HepG2 (cell line): ENCODE measurements around the gene YIPF3. TPM values are rescaled to one million over a fixed set of nuclear protein-coding genes. Genes with fewer than 3 reads are reported as not detected.

Experiments used
- ATAC-seq: fragments of 200-7000 bp; cut with Tn5 transposase; 3 replicates; pipeline ENCODE4 v1.9.1; 2020; ENCODE audit warnings: mild to moderate bottlenecking, moderate library complexity
- BruUV-seq: library from RNA; stranded (reverse); fragments of 400-500 nt; replicated peaks from 2 replicates; lab custom pipeline; 2021; lab: Mats Ljungman, UMichigan
- CTCF ChIA-PET: fragments of 300-600 bp; formaldehyde crosslinking; extraction: SDS; loops from one replicate; lab custom pipeline; 2021; ENCODE audit warnings: low total read pairs, inconsistent platforms, low intra/inter-chr PET ratio; lab: Yijun Ruan, JAX
- POLR2A ChIA-PET: fragments of 350-600 bp; sonication (Branson Sonifier 250); formaldehyde crosslinking; loops from one replicate; lab custom pipeline; 2020; ENCODE audit warnings: antibody characterized with exemption, inconsistent platforms; lab: Yijun Ruan, JAX
- DNase-seq: peaks from one replicate; pipeline ENCODE4 v3.0.0-alpha.2; 2015; ENCODE audit warnings: low spot score
- FAIRE-seq: peaks from 3 replicates; lab custom pipeline; 2011; peaks lifted over from hg19 to GRCh38; lab: Jason Lieb, UNC
- H2AFZ ChIP-seq: one replicate; pipeline ENCODE4 v1.6.1; 2011; ENCODE audit warnings: low read length, inconsistent platforms
- H3K27ac ChIP-seq: fragments of 300-600 bp; 3 replicates; pipeline ENCODE4 v1.8.0; 2011; ENCODE audit warnings: mixed run types, mild to moderate bottlenecking, mixed read lengths, low read length, inconsistent platforms; ENCODE audit not compliant: insufficient read depth; ENCODE audit errors: extremely low read length
- H3K27me3 ChIP-seq, 2 experiments: fragments of 200-600 bp in 1 of 2; 2 replicates in 1 of 2; 3 replicates in 1 of 2; pipeline versions ENCODE4 v1.6.0 to v1.8.0; 2011; ENCODE audit warnings: low read length in 2 of 2, mild to moderate bottlenecking in 2 of 2, moderate library complexity in 2 of 2, inconsistent platforms in 1 of 2; ENCODE audit not compliant: insufficient read depth in 2 of 2, control insufficient read depth in 1 of 2
- H3K36me3 ChIP-seq, 2 experiments: fragments of 200-600 bp in 1 of 2; replicated peaks in 1 of 2; 2 replicates in 1 of 2; 3 replicates in 1 of 2; pipeline versions ENCODE4 v1.5.1 to v1.8.0; 2011; ENCODE audit warnings: low read length in 2 of 2, inconsistent platforms in 1 of 2; ENCODE audit not compliant: insufficient read depth in 2 of 2, control insufficient read depth in 1 of 2
- H3K4me1 ChIP-seq: 2 replicates; pipeline ENCODE4 v1.5.1; 2012; ENCODE audit warnings: low read length, inconsistent platforms; ENCODE audit not compliant: insufficient read depth
- H3K4me2 ChIP-seq: 2 replicates; pipeline ENCODE4 v1.6.0; 2011; ENCODE audit warnings: low read depth, low read length, inconsistent platforms
- H3K4me3 ChIP-seq, 3 experiments: fragments of 200-600 bp in 1 of 3; sonication (generic), shearing (Covaris generic) in 1 of 3; replicated peaks in 1 of 3; 2 replicates each; pipeline ENCODE4 v1.5.1; 2011 to 2016; ENCODE audit warnings: low read length in 3 of 3, inconsistent platforms in 2 of 3, low read depth in 2 of 3, mild to moderate bottlenecking in 2 of 3, control low read depth in 1 of 3, mixed read lengths in 1 of 3; ENCODE audit not compliant: insufficient read depth in 1 of 3
- H3K79me2 ChIP-seq: one replicate; pipeline ENCODE4 v1.6.1; 2011; ENCODE audit warnings: low read length, inconsistent platforms; ENCODE audit not compliant: insufficient read depth
- H3K9ac ChIP-seq: 2 replicates; pipeline ENCODE4 v1.6.0; 2011; ENCODE audit warnings: mild to moderate bottlenecking, low read depth, low read length, inconsistent platforms; ENCODE audit not compliant: insufficient read depth
- H3K9me3 ChIP-seq: 2 replicates; pipeline ENCODE4 v1.5.1; 2012; ENCODE audit warnings: mild to moderate bottlenecking, low read length
- H4K20me1 ChIP-seq: 2 replicates; pipeline ENCODE4 v1.6.0; 2011; ENCODE audit warnings: inconsistent platforms, mild to moderate bottlenecking, low read length, moderate library complexity; ENCODE audit not compliant: insufficient read depth
- MTF2 ChIP-seq: sonication (generic); formaldehyde crosslinking; IDR thresholded peaks from 2 replicates; pipeline ENCODE4 v1.5.0; 2020; ENCODE audit warnings: missing genetic modification reagents, borderline replicate concordance
- PATZ1 ChIP-seq: sonication (generic); formaldehyde crosslinking; IDR thresholded peaks from 2 replicates; pipeline ENCODE4 v1.4.0; 2020; ENCODE audit warnings: missing genetic modification reagents
- SIX1 ChIP-seq: sonication (generic); formaldehyde crosslinking; IDR thresholded peaks from 2 replicates; pipeline ENCODE4 v1.4.0; 2020; ENCODE audit warnings: missing genetic modification reagents, borderline replicate concordance
- SNAPC2 ChIP-seq: sonication (generic); formaldehyde crosslinking; IDR thresholded peaks from 2 replicates; pipeline ENCODE4 v1.8.1; 2022; ENCODE audit warnings: mild to moderate bottlenecking, missing genetic modification reagents
- SP1 ChIP-seq, 2 experiments: fragments of 450-650 bp in 1 of 2; sonication (generic) in 1 of 2; formaldehyde crosslinking in 1 of 2; IDR thresholded peaks; 2 replicates each; pipeline versions ENCODE4 v1.4.0 to v1.6.1; 2016 to 2020; ENCODE audit warnings: missing genetic modification reagents in 1 of 2
- TCF7L2 ChIP-seq: IDR thresholded peaks from 2 replicates; pipeline ENCODE4 v1.6.1; 2011; ENCODE audit warnings: mild to moderate bottlenecking, low read depth, low read length, moderate library complexity
- ZBTB42 ChIP-seq: sonication (generic); formaldehyde crosslinking; IDR thresholded peaks from 2 replicates; pipeline ENCODE4 v1.5.0; 2020; ENCODE audit warnings: mild to moderate bottlenecking, missing genetic modification reagents
- ZNF460 ChIP-seq: sonication (generic); formaldehyde crosslinking; IDR thresholded peaks from 2 replicates; pipeline ENCODE4 v1.5.1; 2020; ENCODE audit warnings: missing genetic modification reagents, mild to moderate bottlenecking, borderline replicate concordance
- ZNF510 ChIP-seq: sonication (generic); formaldehyde crosslinking; IDR thresholded peaks from 2 replicates; pipeline ENCODE4 v1.4.0; 2020; ENCODE audit warnings: low read depth, mild to moderate bottlenecking, missing genetic modification reagents
- ZNF598 ChIP-seq: sonication (generic); formaldehyde crosslinking; IDR thresholded peaks from 2 replicates; pipeline ENCODE4 v1.5.1; 2020; ENCODE audit warnings: mild to moderate bottlenecking, missing genetic modification reagents, borderline replicate concordance
- ZNF614 ChIP-seq: IDR thresholded peaks from 2 replicates; pipeline ENCODE4 v1.6.1; 2018; ENCODE audit warnings: missing biosample characterization, missing genetic modification reagents, inconsistent platforms, borderline replicate concordance
- ZNF710 ChIP-seq: sonication (generic); formaldehyde crosslinking; IDR thresholded peaks from 2 replicates; pipeline ENCODE4 v1.5.0; 2020; ENCODE audit warnings: mild to moderate bottlenecking, missing genetic modification reagents, borderline replicate concordance
- WGBS: methylation state at CpG from one replicate; pipeline ENCODE4 v1.1.6; 2017; ENCODE audit warnings: low lambda C conversion rate; 5-methylcytosine and 5-hydroxymethylcytosine counted together
- in situ Hi-C: cut with HindIII; loops from 2 replicates; pipeline ENCODE4 v1.10.0; 2017; ENCODE audit warnings: low pct_unique_long_range_greater_than_20kb; ENCODE audit not compliant: extremely low pct_ligation_motif_present
- intact Hi-C: fragments of 100-400 bp; cut with micrococcal nuclease; formaldehyde crosslinking; loops from one replicate; pipeline ENCODE4 v1.10.0; 2022; ENCODE audit not compliant: unreplicated experiment
- polyA plus RNA-seq, 8 experiments: library from polyadenylated mRNA; depleted of rRNA in 3 of 8; stranded (reverse) in 7 of 8; unstranded in 1 of 8; fragments of >200 nt; fragmentation: Illumina TruSeq in 4 of 8; extraction: Trizol in 4 of 8; gene quantifications; 2 replicates each; pipeline versions ENCODE4 v1.2.1 to v1.2.3, GENCODE V29; 2011 to 2016; ENCODE audit warnings: low read depth in 4 of 8, missing spikeins in 1 of 8, mixed read lengths in 1 of 8; ENCODE audit not compliant: insufficient read depth in 1 of 8
- total RNA-seq, 5 experiments: library from RNA; depleted of rRNA; stranded (reverse); fragments of >200 nt; fragmentation: Illumina TruSeq; extraction: Trizol; gene quantifications; 2 replicates each; pipeline ENCODE4 v1.2.3, GENCODE V29; 2016; ENCODE audit warnings: low read depth in 1 of 5
- TF ChIP-seq, protein P1 (sequence below): sonication (generic); formaldehyde crosslinking; IDR thresholded peaks from 2 replicates; pipeline ENCODE4 v1.8.1; 2023; ENCODE audit warnings: missing genetic modification reagents, inconsistent platforms, borderline replicate concordance
- TF ChIP-seq, protein P2 (sequence below): sonication (generic); formaldehyde crosslinking; IDR thresholded peaks from 2 replicates; pipeline ENCODE4 v1.5.0; 2020; ENCODE audit warnings: mild to moderate bottlenecking, missing genetic modification reagents

YIPF3 gene
- total and polyA plus RNA-seq, 2 of the 13 experiments (the other 11 are each of a cell fraction or from before 2014, with no cell fraction given) = 107 to 206 TPM

GRCh38 chr6:43541774-43542471, 25.2 kb upstream of the YIPF3 start:
- no peak overlapping the region for H3K4me2 ChIP-seq
- ChIA-PET POLR2A (no interaction called here), CTCF (no interaction called here)
- H3K27me3 ChIP-seq = no peaks in the 10 kb centered on the region
- H3K4me1 ChIP-seq = no peaks in the 10 kb centered on the region
- BruUV-seq = no TSS peak
- WGBS = 96% methylated on average over 8 of the region's 8 CpGs
- DNase-seq = no peak
- no peak for FAIRE-seq
- H3K36me3 ChIP-seq = peaks cover 18 to 77% of the 10 kb centered on the region in 2 experiments
- no peak overlapping the region for H3K4me3 ChIP-seq
- ATAC-seq = no peak
- H3K27ac ChIP-seq = no peak overlapping the region
- in situ Hi-C loops = no loop called here
- H3K9me3 ChIP-seq = no peaks in the 10 kb centered on the region
- no peaks in the 10 kb centered on the region for H3K79me2 ChIP-seq
- H4K20me1 ChIP-seq = no peaks in the 10 kb centered on the region
- H2AFZ ChIP-seq = no peak overlapping the region
- intact Hi-C loops = no loop called here
- no peak overlapping the region for H3K9ac ChIP-seq
- no peak for TF ChIP-seq ZBTB42
- TF ChIP-seq SIX1 (CRISPR knock-in tag) = no peak
- no peak for TF ChIP-seq MTF2
- TF ChIP-seq, protein P1, sequence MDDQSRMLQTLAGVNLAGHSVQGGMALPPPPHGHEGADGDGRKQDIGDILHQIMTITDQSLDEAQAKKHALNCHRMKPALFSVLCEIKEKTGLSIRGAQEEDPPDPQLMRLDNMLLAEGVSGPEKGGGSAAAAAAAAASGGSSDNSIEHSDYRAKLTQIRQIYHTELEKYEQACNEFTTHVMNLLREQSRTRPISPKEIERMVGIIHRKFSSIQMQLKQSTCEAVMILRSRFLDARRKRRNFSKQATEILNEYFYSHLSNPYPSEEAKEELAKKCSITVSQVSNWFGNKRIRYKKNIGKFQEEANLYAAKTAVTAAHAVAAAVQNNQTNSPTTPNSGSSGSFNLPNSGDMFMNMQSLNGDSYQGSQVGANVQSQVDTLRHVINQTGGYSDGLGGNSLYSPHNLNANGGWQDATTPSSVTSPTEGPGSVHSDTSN (CRISPR knock-in tag) = no peak
- no peak for TF ChIP-seq ZNF598 (CRISPR knock-in tag)
- no peak for TF ChIP-seq ZNF710 (CRISPR knock-in tag)
- TF ChIP-seq ZNF510 (CRISPR knock-in tag) = no peak
- TF ChIP-seq SP1 (IDR thresholded peaks at IDR 0.05) = no peak
- TF ChIP-seq SP1 (CRISPR knock-in tag; IDR thresholded peaks at IDR 0.05) = no peak
- TF ChIP-seq TCF7L2 = no peak
- no peak for TF ChIP-seq ZNF460 (CRISPR knock-in tag)
- TF ChIP-seq SNAPC2 (CRISPR knock-in tag) = no peak
- no peak for TF ChIP-seq ZNF614
- TF ChIP-seq, protein P2, sequence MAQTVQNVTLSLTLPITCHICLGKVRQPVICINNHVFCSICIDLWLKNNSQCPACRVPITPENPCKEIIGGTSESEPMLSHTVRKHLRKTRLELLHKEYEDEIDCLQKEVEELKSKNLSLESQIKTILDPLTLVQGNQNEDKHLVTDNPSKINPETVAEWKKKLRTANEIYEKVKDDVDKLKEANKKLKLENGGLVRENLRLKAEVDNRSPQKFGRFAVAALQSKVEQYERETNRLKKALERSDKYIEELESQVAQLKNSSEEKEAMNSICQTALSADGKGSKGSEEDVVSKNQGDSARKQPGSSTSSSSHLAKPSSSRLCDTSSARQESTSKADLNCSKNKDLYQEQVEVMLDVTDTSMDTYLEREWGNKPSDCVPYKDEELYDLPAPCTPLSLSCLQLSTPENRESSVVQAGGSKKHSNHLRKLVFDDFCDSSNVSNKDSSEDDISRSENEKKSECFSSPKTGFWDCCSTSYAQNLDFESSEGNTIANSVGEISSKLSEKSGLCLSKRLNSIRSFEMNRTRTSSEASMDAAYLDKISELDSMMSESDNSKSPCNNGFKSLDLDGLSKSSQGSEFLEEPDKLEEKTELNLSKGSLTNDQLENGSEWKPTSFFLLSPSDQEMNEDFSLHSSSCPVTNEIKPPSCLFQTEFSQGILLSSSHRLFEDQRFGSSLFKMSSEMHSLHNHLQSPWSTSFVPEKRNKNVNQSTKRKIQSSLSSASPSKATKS = no peak
- no peak for TF ChIP-seq PATZ1 (CRISPR knock-in tag)
